ENCODE data around the gene DUSP18.

- TF ChIP-seq CTCF (conservative IDR thresholded peaks at IDR 0.05 in 1 of 2, IDR thresholded peaks at IDR 0.05 in 1 of 2; ENCODE audit: low read depth in 1 of 2, low read length in 2 of 2) (no peak), EZH2 (IDR thresholded peaks at IDR 0.05; ENCODE audit: low read length, missing control alignments) (no peak)
Measured at GRCh38 chr22:30636226-30637077, 31.2 kb downstream of the DUSP18 start.
